Neural cell (in vitro differentiated cells): ENCODE data around the gene CHD6. TPM values are rescaled to one million over a fixed set of nuclear protein-coding genes. Genes with fewer than 3 reads are reported as not detected.

Experiments used
- H2AFZ ChIP-seq: fragments of 200-600, 300-800 bp; sonication (generic), shearing (Covaris generic); 2 replicates; pipeline ENCODE4 v1.6.0; 2014; ENCODE audit warnings: low read depth, mild to moderate bottlenecking, antibody characterized with exemption, low read length, moderate library complexity
- H3F3A ChIP-seq: fragments of 200-600 bp; shearing (Covaris generic); 2 replicates; pipeline ENCODE4 v1.6.1; 2016; ENCODE audit warnings: mild to moderate bottlenecking, moderate library complexity, mixed read lengths, antibody characterized with exemption, low read length; ENCODE audit not compliant: insufficient read depth, poor library complexity, severe bottlenecking
- H3K27ac ChIP-seq: fragments of 200-600, 300-800 bp; sonication (generic), shearing (Covaris generic); 2 replicates; pipeline ENCODE4 v1.5.1; 2014; ENCODE audit warnings: mild to moderate bottlenecking, low read length, moderate library complexity
- H3K27me3 ChIP-seq: fragments of 300-800, 200-600 bp; sonication (generic), shearing (Covaris generic); 2 replicates; pipeline ENCODE4 v1.6.0; 2014; ENCODE audit warnings: mild to moderate bottlenecking, low read depth, low read length, moderate library complexity; ENCODE audit not compliant: insufficient read depth
- H3K36me3 ChIP-seq: fragments of 300-800, 200-600 bp; sonication (generic), shearing (Covaris generic); 2 replicates; pipeline ENCODE4 v1.5.1; 2014; ENCODE audit warnings: mild to moderate bottlenecking, antibody characterized with exemption, low read length, moderate library complexity; ENCODE audit not compliant: insufficient read depth
- H3K4me2 ChIP-seq: fragments of 300-800, 200-600 bp; sonication (generic), shearing (Covaris generic); 2 replicates; pipeline ENCODE4 v1.6.0; 2014; ENCODE audit warnings: mild to moderate bottlenecking, low read length
- H3K4me3 ChIP-seq: fragments of 300-800, 200-600 bp; sonication (generic), shearing (Covaris generic); 2 replicates; pipeline ENCODE4 v1.5.1; 2014; ENCODE audit warnings: mild to moderate bottlenecking, low read length, moderate library complexity
- H3K79me2 ChIP-seq: fragments of 200-600 bp; shearing (Covaris generic); replicated peaks from 2 replicates; pipeline ENCODE4 v1.6.0; 2014; ENCODE audit warnings: mild to moderate bottlenecking, low read length, moderate library complexity; ENCODE audit not compliant: insufficient read depth
- H3K9ac ChIP-seq: fragments of 300-800, 200-600 bp; sonication (generic), shearing (Covaris generic); 2 replicates; pipeline ENCODE4 v1.6.1; 2016; ENCODE audit warnings: mild to moderate bottlenecking, low read length, mixed read lengths
- H3K9me2 ChIP-seq: fragments of 200-600 bp; shearing (Covaris generic); 2 replicates; pipeline ENCODE4 v1.6.1; 2016; ENCODE audit warnings: mild to moderate bottlenecking, low read length, mixed read lengths; ENCODE audit not compliant: insufficient read depth
- H3K9me3 ChIP-seq: fragments of 200-600, 300-800 bp; sonication (generic), shearing (Covaris generic); 2 replicates; pipeline ENCODE4 v1.6.1; 2016; ENCODE audit warnings: mild to moderate bottlenecking, mixed run types, low read length, moderate library complexity, mixed read lengths
- H4K20me1 ChIP-seq: fragments of 200-600 bp; shearing (Covaris generic); 2 replicates; pipeline ENCODE4 v1.6.1; 2016; ENCODE audit warnings: mild to moderate bottlenecking, mixed run types; ENCODE audit not compliant: insufficient read depth
- CTCF ChIP-seq: fragments of 450-650 bp; IDR thresholded peaks from 2 replicates; pipeline ENCODE4 v1.5.1; 2014; ENCODE audit warnings: antibody characterized with exemption, mild to moderate bottlenecking, moderate library complexity; ENCODE audit not compliant: poor library complexity, severe bottlenecking
- EP300 ChIP-seq: fragments of 450-650 bp; conservative IDR thresholded peaks from 2 replicates; pipeline ENCODE4 v1.6.1; 2014; ENCODE audit warnings: antibody characterized with exemption, mild to moderate bottlenecking, moderate library complexity; ENCODE audit not compliant: poor library complexity, severe bottlenecking
- EZH2 ChIP-seq: fragments of 200-600, 300-800 bp; shearing (Covaris generic), sonication (generic); IDR thresholded peaks from 2 replicates; pipeline ENCODE4 v1.6.1; 2014; ENCODE audit warnings: antibody characterized with exemption, low read length, borderline replicate concordance, mild to moderate bottlenecking; ENCODE audit not compliant: insufficient read depth, poor library complexity, severe bottlenecking
- MXI1 ChIP-seq: fragments of 450-650 bp; conservative IDR thresholded peaks from 2 replicates; pipeline ENCODE4 v1.6.1; 2014; ENCODE audit warnings: antibody characterized with exemption, mild to moderate bottlenecking; ENCODE audit not compliant: poor library complexity, severe bottlenecking
- POLR2AphosphoS5 ChIP-seq: IDR thresholded peaks from 2 replicates; pipeline ENCODE4 v1.6.1; 2012
- RAD21 ChIP-seq: fragments of 450-650 bp; conservative IDR thresholded peaks from 2 replicates; pipeline ENCODE4 v1.6.1; 2014; ENCODE audit warnings: antibody characterized with exemption, mild to moderate bottlenecking, moderate library complexity
- SMC3 ChIP-seq: fragments of 450-650 bp; conservative IDR thresholded peaks from 2 replicates; pipeline ENCODE4 v1.6.1; 2014; ENCODE audit warnings: antibody characterized with exemption, mild to moderate bottlenecking, moderate library complexity; ENCODE audit not compliant: poor library complexity
- TAF1 ChIP-seq: IDR thresholded peaks from 2 replicates; pipeline ENCODE4 v1.6.1; 2012; ENCODE audit warnings: low read depth
- polyA plus RNA-seq: library from polyadenylated mRNA; depleted of rRNA; stranded (reverse); fragments of >200 nt; gene quantifications from 2 replicates; pipeline ENCODE4 v1.2.3, GENCODE V29; 2014
- TF ChIP-seq, protein P1 (sequence below): IDR thresholded peaks from 2 replicates; pipeline ENCODE4 v1.6.1; 2012; ENCODE audit warnings: borderline replicate concordance

CHD6 gene
- polyA plus RNA-seq, 1 donor from 2014 or later = 22.9 TPM

DNA sequence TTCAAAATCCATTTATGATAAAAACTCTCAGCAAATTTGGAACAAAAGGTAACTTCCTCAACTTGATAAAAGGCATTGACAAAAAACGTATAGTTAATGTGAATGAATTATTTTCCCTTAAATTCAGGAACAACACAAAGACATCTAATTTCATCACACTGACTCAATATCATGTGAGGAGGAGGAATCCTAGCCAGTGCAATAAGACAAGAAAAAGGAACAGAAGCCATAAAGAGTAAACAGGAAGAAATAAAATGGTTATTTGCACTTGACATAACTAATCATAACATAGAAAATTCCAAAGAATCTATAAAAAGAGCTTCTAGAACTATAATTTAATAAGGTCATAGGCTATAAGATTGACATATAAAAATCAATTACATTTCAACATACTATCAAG, 31.4 kb downstream of the CHD6 start:
- Histone ChIP-seq H3K9me2 (no peaks in the 10 kb centered on the region), H3K9ac (no peak overlapping the region), H3F3A (no peaks in the 10 kb centered on the region), H3K4me2 (no peak overlapping the region), H3K9me3 (no peaks in the 10 kb centered on the region), H3K4me3 (no peak overlapping the region), H3K36me3 (no peaks in the 10 kb centered on the region), H3K27ac (no peak overlapping the region), H2AFZ (no peak overlapping the region), H3K27me3 (no peaks in the 10 kb centered on the region), H3K79me2 (peaks cover 68% of the 10 kb centered on the region), H4K20me1 (no peaks in the 10 kb centered on the region)
- no peak for TF ChIP-seq EZH2
- TF ChIP-seq RAD21 = no peak
- TF ChIP-seq SMC3 = no peak
- TF ChIP-seq, protein P1, sequence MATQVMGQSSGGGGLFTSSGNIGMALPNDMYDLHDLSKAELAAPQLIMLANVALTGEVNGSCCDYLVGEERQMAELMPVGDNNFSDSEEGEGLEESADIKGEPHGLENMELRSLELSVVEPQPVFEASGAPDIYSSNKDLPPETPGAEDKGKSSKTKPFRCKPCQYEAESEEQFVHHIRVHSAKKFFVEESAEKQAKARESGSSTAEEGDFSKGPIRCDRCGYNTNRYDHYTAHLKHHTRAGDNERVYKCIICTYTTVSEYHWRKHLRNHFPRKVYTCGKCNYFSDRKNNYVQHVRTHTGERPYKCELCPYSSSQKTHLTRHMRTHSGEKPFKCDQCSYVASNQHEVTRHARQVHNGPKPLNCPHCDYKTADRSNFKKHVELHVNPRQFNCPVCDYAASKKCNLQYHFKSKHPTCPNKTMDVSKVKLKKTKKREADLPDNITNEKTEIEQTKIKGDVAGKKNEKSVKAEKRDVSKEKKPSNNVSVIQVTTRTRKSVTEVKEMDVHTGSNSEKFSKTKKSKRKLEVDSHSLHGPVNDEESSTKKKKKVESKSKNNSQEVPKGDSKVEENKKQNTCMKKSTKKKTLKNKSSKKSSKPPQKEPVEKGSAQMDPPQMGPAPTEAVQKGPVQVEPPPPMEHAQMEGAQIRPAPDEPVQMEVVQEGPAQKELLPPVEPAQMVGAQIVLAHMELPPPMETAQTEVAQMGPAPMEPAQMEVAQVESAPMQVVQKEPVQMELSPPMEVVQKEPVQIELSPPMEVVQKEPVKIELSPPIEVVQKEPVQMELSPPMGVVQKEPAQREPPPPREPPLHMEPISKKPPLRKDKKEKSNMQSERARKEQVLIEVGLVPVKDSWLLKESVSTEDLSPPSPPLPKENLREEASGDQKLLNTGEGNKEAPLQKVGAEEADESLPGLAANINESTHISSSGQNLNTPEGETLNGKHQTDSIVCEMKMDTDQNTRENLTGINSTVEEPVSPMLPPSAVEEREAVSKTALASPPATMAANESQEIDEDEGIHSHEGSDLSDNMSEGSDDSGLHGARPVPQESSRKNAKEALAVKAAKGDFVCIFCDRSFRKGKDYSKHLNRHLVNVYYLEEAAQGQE = no peak
- TF ChIP-seq TAF1 = no peak
- TF ChIP-seq POLR2AphosphoS5 = no peak
- no peak for TF ChIP-seq MXI1
- no peak for TF ChIP-seq CTCF
- no peak for TF ChIP-seq EP300

GRCh38 chr20:41580350-41580749, 37.8 kb downstream of the CHD6 start:
- Histone ChIP-seq H4K20me1 (no peaks in the 10 kb centered on the region), H3K27me3 (no peaks in the 10 kb centered on the region), H3K36me3 (no peaks in the 10 kb centered on the region), H2AFZ (no peak overlapping the region), H3F3A (no peaks in the 10 kb centered on the region), H3K27ac (no peak overlapping the region), H3K4me2 (no peak overlapping the region), H3K9ac (no peak overlapping the region), H3K79me2 (peaks cover 87% of the 10 kb centered on the region), H3K9me2 (no peaks in the 10 kb centered on the region), H3K9me3 (no peaks in the 10 kb centered on the region), H3K4me3 (no peak overlapping the region)
- TF ChIP-seq RAD21 = no peak
- no peak for TF ChIP-seq SMC3
- no peak for TF ChIP-seq EP300
- TF ChIP-seq TAF1 = no peak
- TF ChIP-seq, protein P1 = no peak
- TF ChIP-seq POLR2AphosphoS5 = no peak
- no peak for TF ChIP-seq MXI1
